Ovary (tissue), 9 donors: Measurements from ENCODE around the gene ERI2. TPM values are rescaled to one million over a fixed set of nuclear protein-coding genes. Genes with fewer than 3 reads are reported as not detected.

Experiments used
- DNase-seq, 5 donors: peaks; one replicate each; pipeline ENCODE4 v3.0.0-alpha.2; 2019 to 2020
- H3K27ac ChIP-seq, 2 donors: fragments of 200-600 bp; one replicate each; pipeline versions ENCODE4 v1.5.1 to v1.8.0; 2019 to 2022
- H3K27me3 ChIP-seq: fragments of 200-600 bp; one replicate; pipeline ENCODE4 v1.8.0; 2022
- H3K36me3 ChIP-seq: fragments of 200-600 bp; sonication (generic); one replicate; pipeline ENCODE4 v1.5.1; 2019
- H3K4me1 ChIP-seq: one replicate; pipeline ENCODE4 v1.8.1; 2013; ENCODE audit warnings: mild to moderate bottlenecking, moderate library complexity; ENCODE audit not compliant: insufficient read depth
- H3K4me3 ChIP-seq: fragments of 200-600 bp; sonication (generic); one replicate; pipeline ENCODE4 v1.5.1; 2017
- H3K9me3 ChIP-seq, 2 donors: fragments of 200-600 bp in 1 of 2; sonication (generic) in 1 of 2; one replicate each; pipeline versions ENCODE4 v1.5.1 to v1.8.1; 2013 to 2019; ENCODE audit warnings: mild to moderate bottlenecking in 1 of 2, moderate library complexity in 1 of 2
- EP300 ChIP-seq: sonication (generic); formaldehyde crosslinking; IDR thresholded peaks from one replicate; pipeline ENCODE4 v1.6.1; 2017; ENCODE audit warnings: antibody characterized with exemption
- POLR2A ChIP-seq: fragments of 450-650 bp; IDR thresholded peaks from one replicate; pipeline ENCODE4 v1.6.1; 2017; ENCODE audit warnings: antibody characterized with exemption, mild to moderate bottlenecking, moderate library complexity
- WGBS, 3 donors: extraction: QIAGEN DNeasy Blood & Tissue Kit in 1 of 3; methylation state at CpG; one replicate each; pipeline versions ENCODE4 v1.1.5 to v1.1.7; 2013 to 2017; 5-methylcytosine and 5-hydroxymethylcytosine counted together
- intact Hi-C, 4 donors: fragments of 100-400 bp; cut with DNase I; formaldehyde crosslinking; loops; one replicate each; pipeline versions ENCODE4 v1.11.0 to v1.15.1; 2022 to 2023
- polyA plus RNA-seq, 2 donors: library from polyadenylated mRNA; stranded (reverse); fragments of 200-250 nt in 1 of 2; fragments of 350-450 nt in 1 of 2; fragmentation: Illumina TruSeq in 1 of 2; extraction: RNeasy Lipid Tissue Mini Kit (QIAGEN cat#74804) in 1 of 2; gene quantifications; one replicate each; pipeline ENCODE4 v1.2.3, GENCODE V29; 2013 to 2014
- total RNA-seq, 7 donors: library from RNA; depleted of rRNA in 2 of 7; stranded (reverse); fragments of >200 nt in 2 of 7; fragmentation: NEBNext Ultra II Directional in 3 of 7; extraction: Animal tissue kit (Norgen Biotek cat#: 25700) in 3 of 7; gene quantifications; one replicate each; pipeline versions ENCODE4 v1.1.0 to v1.2.4, GENCODE V29; 2016 to 2023
- TF ChIP-seq, protein P1 (sequence below), 3 donors: fragments of 450-650 bp in 2 of 3; fragments of 200-600 bp in 1 of 3; IDR thresholded peaks; one replicate each; pipeline versions ENCODE4 v1.5.1 to v1.8.0; 2016 to 2022; ENCODE audit warnings: antibody characterized with exemption in 3 of 3, mild to moderate bottlenecking in 1 of 3
- donor health status: DM: no; HTN: no; CAD: no; lungs with moderate emphysema.
- donor health status: DM: no; HTN: no; CAD: no.
- donor health status: Bipolar disorder and iron deficiency.
- donor health status: DM: yes; HTN: yes; CAD: no.
- donor health status: DM: no; HTN: no; CAD: no.
- donor health status: DM: yes; HTN: yes; CAD: no.

The ERI2 gene
- total and polyA plus RNA-seq, 9 donors: 3.6 to 10.3 (median 6.4) TPM

GRCh38 chr16:20755238-20755637, 51.0 kb downstream of the ERI2 start:
- 82 to 100% (median 88%) methylated on average over 1 of the region's 1 CpG for WGBS, 3 donors
- Histone ChIP-seq H3K36me3 (no peaks in the 10 kb centered on the region), H3K9me3 (no peaks in the 10 kb centered on the region), H3K4me1 (no peaks in the 10 kb centered on the region), H3K27me3 (no peaks in the 10 kb centered on the region), H3K27ac (no peak overlapping the region), H3K4me3 (no peak overlapping the region)
- TF ChIP-seq EP300 (no peak), POLR2A (no peak)
- TF ChIP-seq, protein P1, sequence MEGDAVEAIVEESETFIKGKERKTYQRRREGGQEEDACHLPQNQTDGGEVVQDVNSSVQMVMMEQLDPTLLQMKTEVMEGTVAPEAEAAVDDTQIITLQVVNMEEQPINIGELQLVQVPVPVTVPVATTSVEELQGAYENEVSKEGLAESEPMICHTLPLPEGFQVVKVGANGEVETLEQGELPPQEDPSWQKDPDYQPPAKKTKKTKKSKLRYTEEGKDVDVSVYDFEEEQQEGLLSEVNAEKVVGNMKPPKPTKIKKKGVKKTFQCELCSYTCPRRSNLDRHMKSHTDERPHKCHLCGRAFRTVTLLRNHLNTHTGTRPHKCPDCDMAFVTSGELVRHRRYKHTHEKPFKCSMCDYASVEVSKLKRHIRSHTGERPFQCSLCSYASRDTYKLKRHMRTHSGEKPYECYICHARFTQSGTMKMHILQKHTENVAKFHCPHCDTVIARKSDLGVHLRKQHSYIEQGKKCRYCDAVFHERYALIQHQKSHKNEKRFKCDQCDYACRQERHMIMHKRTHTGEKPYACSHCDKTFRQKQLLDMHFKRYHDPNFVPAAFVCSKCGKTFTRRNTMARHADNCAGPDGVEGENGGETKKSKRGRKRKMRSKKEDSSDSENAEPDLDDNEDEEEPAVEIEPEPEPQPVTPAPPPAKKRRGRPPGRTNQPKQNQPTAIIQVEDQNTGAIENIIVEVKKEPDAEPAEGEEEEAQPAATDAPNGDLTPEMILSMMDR (IDR thresholded peaks at IDR 0.05): no peak
- intact Hi-C loops: no loop called here
- no peak for DNase-seq

GRCh38 chr16:20753727-20754126, 52.5 kb downstream of the ERI2 start:
- no peak for TF ChIP-seq POLR2A
- TF ChIP-seq, protein P1 (IDR thresholded peaks at IDR 0.05): no peak
- no peak for TF ChIP-seq EP300
- Histone ChIP-seq H3K36me3 (no peaks in the 10 kb centered on the region), H3K9me3 (no peaks in the 10 kb centered on the region), H3K4me1 (no peaks in the 10 kb centered on the region), H3K27me3 (no peaks in the 10 kb centered on the region), H3K27ac (no peak overlapping the region), H3K4me3 (no peak overlapping the region)
- WGBS, 3 donors: 73 to 77% (median 76%) methylated on average over 1 of the region's 1 CpG
- intact Hi-C loops: no loop called here
- DNase-seq: no peak

- DNase-seq: no peak
- H3K9me3 ChIP-seq: no peaks in the 10 kb centered on the region
- 75 to 100% (median 100%) methylated on average over 1 of the region's 1 CpG for WGBS, 3 donors
- no peak overlapping the region for H3K27ac ChIP-seq
- intact Hi-C loops: no loop called here
- TF ChIP-seq POLR2A (no peak), EP300 (no peak)
- TF ChIP-seq, protein P1 (IDR thresholded peaks at IDR 0.05): no peak
- no peaks in the 10 kb centered on the region for H3K4me1 ChIP-seq
- H3K4me3 ChIP-seq: no peak overlapping the region
- H3K36me3 ChIP-seq: no peaks in the 10 kb centered on the region
- H3K27me3 ChIP-seq: no peaks in the 10 kb centered on the region
Measured at GRCh38 chr16:20750558-20750957, 55.7 kb downstream of the ERI2 start.

- no peaks in the 10 kb centered on the region for H3K4me1 ChIP-seq
- H3K36me3 ChIP-seq: no peaks in the 10 kb centered on the region
- no peak for DNase-seq
- H3K27ac ChIP-seq: no peak overlapping the region
- TF ChIP-seq, protein P1 (IDR thresholded peaks at IDR 0.05): no peak
- TF ChIP-seq POLR2A (no peak), EP300 (no peak)
- no peak overlapping the region for H3K4me3 ChIP-seq
- H3K9me3 ChIP-seq: no peaks in the 10 kb centered on the region
- 94 to 100% (median 95%) methylated on average over 1 of the region's 1 CpG for WGBS, 3 donors
- intact Hi-C loops: no loop called here
- H3K27me3 ChIP-seq: no peaks in the 10 kb centered on the region
Measured at GRCh38 chr16:20749474-20749873, 56.8 kb downstream of the ERI2 start.
